ENCODE results near the gene ECE1. TPM values are rescaled to one million over a fixed set of nuclear protein-coding genes. Genes with fewer than 3 reads are reported as not detected.
A peak's percentile ranks its signal among the peaks of the same experiment; 100 is the strongest.

The ECE1 gene
- total and polyA plus RNA-seq, 2 of the 4 experiments (the other 2 are of a cell fraction): 61.8 to 124 TPM

GRCh38 chr1:21337010-21337437 lies 46.8 kb upstream of the ECE1 start:
- Histone ChIP-seq H3K18ac (ENCODE audit: low read depth, low read length) (peak overlapping the region; percentile 73), H3K23ac (ENCODE audit: low read depth, low read length) (peak overlapping the region; percentile 8), H4K91ac (ENCODE audit: insufficient read depth, low read depth, low read length) (peak overlapping the region; percentile 53), H3K56ac (ENCODE audit: extremely low read depth, insufficient read depth, low read length) (no peak overlapping the region), H3K79me1 (ENCODE audit: low read depth in 1 of 2, low read length in 2 of 2) (peaks cover 46 to 93% of the 10 kb centered on the region in 2 experiments), H3K27me3 (ENCODE audit: control insufficient read depth, insufficient read depth, low read length) (no peaks in the 10 kb centered on the region), H3K4me3 (ENCODE audit: insufficient read depth, low read depth, low read length) (no peak overlapping the region), H2AK9ac (replicated peaks; ENCODE audit: low read depth, low read length, poor library complexity) (peak overlapping the region; percentile 19), H3K4me1 (ENCODE audit: control insufficient read depth, insufficient read depth, low read length) (peaks cover 71% of the 10 kb centered on the region), H3K9me1 (ENCODE audit: insufficient read depth, low read length) (peaks cover 43% of the 10 kb centered on the region), H2BK20ac (ENCODE audit: low read depth, low read length) (peak overlapping the region; percentile 67; the same call in 1 of the 2 replicates), H2BK120ac (ENCODE audit: low read depth, low read length) (peak overlapping the region; percentile 86), H2AFZ (replicated peaks; ENCODE audit: low read length, poor library complexity) (no peak overlapping the region), H3K4me2 (ENCODE audit: low read depth, low read length) (peak overlapping the region; percentile 47), H3K9ac (ENCODE audit: low read depth, low read length) (peak overlapping the region; percentile 52), H4K8ac (ENCODE audit: low read depth in 2 of 2, low read length in 2 of 2) (peak overlapping the region; percentile 14 to 18; a peak in 1 of 4 replicates), H3K27ac (ENCODE audit: insufficient read depth, low read length) (peak overlapping the region; percentile 76), H3K14ac (replicated peaks; ENCODE audit: low read depth, low read length) (peak overlapping the region; percentile 5), H4K5ac (ENCODE audit: low read depth, low read length) (peak overlapping the region; percentile 53), H3K36me3 (ENCODE audit: control insufficient read depth, insufficient read depth, low read length) (peaks cover 5% of the 10 kb centered on the region; the same call in 1 of the 2 replicates), H2BK5ac (ENCODE audit: low read depth, low read length, poor library complexity, severe bottlenecking) (peak overlapping the region; percentile 79), H4K20me1 (ENCODE audit: insufficient read depth, low read length) (peaks cover 42% of the 10 kb centered on the region), H3K9me3 (ENCODE audit: control insufficient read depth, insufficient read depth, low read length) (no peaks in the 10 kb centered on the region), H2AK5ac (ENCODE audit: low read depth, low read length) (peak overlapping the region; percentile 88), H3K4ac (ENCODE audit: low read depth, low read length) (peak overlapping the region; percentile 89), H2BK15ac (ENCODE audit: low read depth, low read length) (peak overlapping the region; percentile 75; the same call in 2 of the 3 replicates)
- in situ Hi-C loops (cut with MboI; ENCODE audit: low sequenced_read_pairs): loop anchor here (5.0 kb wide), 1 partner anchor 80 kb away; no protein-coding TSS in a partner anchor
- no TSS peak for BruUV-seq (replicated peaks)
- ChIA-PET POLR2A (ENCODE audit: unreplicated experiment) (no interaction called here), CTCF (interaction anchor here (1.6 kb wide), 1 partner anchor 31 kb away, joined by 7 read pairs; no protein-coding TSS in a partner anchor)
- dilution Hi-C loops (cut with HindIII; ENCODE audit: low sequenced_read_pairs, unreplicated experiment): no loop called here
- DNase-seq: no peak
- no peak for TF ChIP-seq BHLHE40 (IDR thresholded peaks at IDR 0.05; ENCODE audit: low read depth, low read length)
- TF ChIP-seq MAFK (IDR thresholded peaks at IDR 0.05; ENCODE audit: low read depth, low read length): no peak
- TF ChIP-seq FOS (IDR thresholded peaks at IDR 0.05; ENCODE audit: low read depth, low read length): no peak
- TF ChIP-seq, protein P1, sequence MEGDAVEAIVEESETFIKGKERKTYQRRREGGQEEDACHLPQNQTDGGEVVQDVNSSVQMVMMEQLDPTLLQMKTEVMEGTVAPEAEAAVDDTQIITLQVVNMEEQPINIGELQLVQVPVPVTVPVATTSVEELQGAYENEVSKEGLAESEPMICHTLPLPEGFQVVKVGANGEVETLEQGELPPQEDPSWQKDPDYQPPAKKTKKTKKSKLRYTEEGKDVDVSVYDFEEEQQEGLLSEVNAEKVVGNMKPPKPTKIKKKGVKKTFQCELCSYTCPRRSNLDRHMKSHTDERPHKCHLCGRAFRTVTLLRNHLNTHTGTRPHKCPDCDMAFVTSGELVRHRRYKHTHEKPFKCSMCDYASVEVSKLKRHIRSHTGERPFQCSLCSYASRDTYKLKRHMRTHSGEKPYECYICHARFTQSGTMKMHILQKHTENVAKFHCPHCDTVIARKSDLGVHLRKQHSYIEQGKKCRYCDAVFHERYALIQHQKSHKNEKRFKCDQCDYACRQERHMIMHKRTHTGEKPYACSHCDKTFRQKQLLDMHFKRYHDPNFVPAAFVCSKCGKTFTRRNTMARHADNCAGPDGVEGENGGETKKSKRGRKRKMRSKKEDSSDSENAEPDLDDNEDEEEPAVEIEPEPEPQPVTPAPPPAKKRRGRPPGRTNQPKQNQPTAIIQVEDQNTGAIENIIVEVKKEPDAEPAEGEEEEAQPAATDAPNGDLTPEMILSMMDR (conservative IDR thresholded peaks at IDR 0.05; ENCODE audit: low read depth, low read length): no peak
- TF ChIP-seq MAZ (IDR thresholded peaks at IDR 0.05; ENCODE audit: borderline replicate concordance, low read depth, low read length): no peak
- TF ChIP-seq NFE2L2 (IDR thresholded peaks at IDR 0.05; ENCODE audit: low read depth, low read length): no peak
- TF ChIP-seq SMC3 (IDR thresholded peaks at IDR 0.05; ENCODE audit: low read depth, low read length): no peak
- TF ChIP-seq ELK1 (IDR thresholded peaks at IDR 0.05; ENCODE audit: borderline replicate concordance, low read depth, low read length): no peak
- no peak for TF ChIP-seq POLR2A (IDR thresholded peaks at IDR 0.05; ENCODE audit: low read depth, low read length)
- TF ChIP-seq MXI1 (IDR thresholded peaks at IDR 0.05; ENCODE audit: borderline replicate concordance, low read depth, low read length): no peak
- TF ChIP-seq, protein P2, sequence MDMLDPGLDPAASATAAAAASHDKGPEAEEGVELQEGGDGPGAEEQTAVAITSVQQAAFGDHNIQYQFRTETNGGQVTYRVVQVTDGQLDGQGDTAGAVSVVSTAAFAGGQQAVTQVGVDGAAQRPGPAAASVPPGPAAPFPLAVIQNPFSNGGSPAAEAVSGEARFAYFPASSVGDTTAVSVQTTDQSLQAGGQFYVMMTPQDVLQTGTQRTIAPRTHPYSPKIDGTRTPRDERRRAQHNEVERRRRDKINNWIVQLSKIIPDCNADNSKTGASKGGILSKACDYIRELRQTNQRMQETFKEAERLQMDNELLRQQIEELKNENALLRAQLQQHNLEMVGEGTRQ (IDR thresholded peaks at IDR 0.05; ENCODE audit: low read depth, low read length): no peak
- no peak for TF ChIP-seq RAD21 (IDR thresholded peaks at IDR 0.05; ENCODE audit: low read length)
- 37% methylated on average over 5 of the region's 8 CpGs; no CpG with 5 or more reads in 1 of the 2 experiments for WGBS, 2 experiments (ENCODE audit: extremely low coverage in 2 of 2, insufficient read length in 1 of 2)
- ATAC-seq (ENCODE audit: low read depth): no peak
- intact Hi-C loops (cut with micrococcal nuclease): loop anchor here (5.0 kb wide), 1 partner anchor 640 kb away; no protein-coding TSS in a partner anchor

Measured in IMR-90 (cell line).